ENCODE measurements around the gene CSTF2. TPM values are rescaled to one million over a fixed set of nuclear protein-coding genes. Genes with fewer than 3 reads are reported as not detected.

The CSTF2 gene
- total RNA-seq, 1 donor from 2014 or later: 15.4 TPM

DNA sequence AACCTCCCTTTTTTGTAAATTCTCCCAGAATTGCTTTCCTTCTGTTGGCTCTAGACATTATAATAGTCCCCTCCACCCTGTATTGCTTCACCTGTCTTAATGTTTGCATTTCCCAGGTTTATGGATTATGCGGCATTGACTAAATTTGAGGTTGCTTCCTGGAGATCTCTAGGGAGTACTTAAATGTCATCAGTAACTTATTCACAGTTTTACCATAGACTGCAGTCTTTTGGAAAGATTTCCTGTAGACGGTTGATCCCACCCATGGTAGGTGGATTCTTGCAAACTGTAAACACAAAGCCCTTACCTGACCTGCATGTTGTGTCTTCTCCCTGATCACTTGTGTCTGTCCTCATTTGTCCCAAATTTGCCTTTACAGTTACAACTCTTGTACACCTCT lies 60.2 kb downstream of the CSTF2 start:
- H3K27me3 Mint-ChIP-seq (ENCODE audit: low read depth): no peaks in the 10 kb centered on the region
- no peak for TF ChIP-seq CTCF (IDR thresholded peaks at IDR 0.05; ENCODE audit: unreplicated experiment)
- DNase-seq (ENCODE audit: low spot score in 2 of 2, unreplicated experiment in 2 of 2): no peak
- H3K4me1 Mint-ChIP-seq: peaks cover 6% of the 10 kb centered on the region
- peaks cover 36% of the 10 kb centered on the region for H3K9me3 Mint-ChIP-seq
- H3K36me3 Mint-ChIP-seq: no peaks in the 10 kb centered on the region
- no peak overlapping the region for H3K4me3 Mint-ChIP-seq
- no peak overlapping the region for H3K27ac Mint-ChIP-seq

DNA sequence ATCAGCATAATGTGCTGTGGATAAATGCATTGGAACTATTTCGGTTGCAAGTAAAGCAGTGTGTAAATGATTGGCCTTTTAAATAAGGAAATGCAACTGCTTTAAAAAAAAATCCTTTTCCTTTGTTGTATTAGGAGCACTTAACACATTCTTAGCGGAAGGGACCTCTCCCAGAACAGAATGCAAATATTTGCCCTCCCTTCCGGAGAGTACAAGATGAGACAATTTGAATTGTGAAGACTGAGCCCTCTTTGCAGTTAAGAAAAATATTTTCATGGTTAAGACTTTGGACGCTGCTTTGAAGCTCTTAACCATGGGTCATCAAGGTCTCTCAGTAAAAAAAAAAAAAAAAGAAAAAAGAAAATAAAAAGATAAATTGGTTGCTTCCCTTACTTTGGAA lies 63.5 kb downstream of the CSTF2 start:
- Mint-ChIP-seq H3K4me1 (peaks cover 6% of the 10 kb centered on the region), H3K27ac (no peak overlapping the region), H3K4me3 (no peak overlapping the region), H3K9me3 (peaks cover 50% of the 10 kb centered on the region), H3K27me3 (ENCODE audit: low read depth) (no peaks in the 10 kb centered on the region), H3K36me3 (no peaks in the 10 kb centered on the region)
- DNase-seq (ENCODE audit: low spot score in 2 of 2, unreplicated experiment in 2 of 2): no peak
- no peak for TF ChIP-seq CTCF (IDR thresholded peaks at IDR 0.05; ENCODE audit: unreplicated experiment)

Other genes with a start within 250 kb of the CSTF2 start
- gene TNMD, start 235.5 kb upstream of the CSTF2 start, total RNA-seq: 0.29 to 0.38 TPM in 2 of 3 replicates, not detected in the other
- gene TSPAN6, start 183.6 kb upstream of the CSTF2 start, total RNA-seq: 92.8 to 99.0 TPM (median 93.2 TPM) in 3 replicates
- 13.7 to 16.2 TPM (median 15.1 TPM) in 3 replicates for gene SRPX2, start 176.2 kb upstream of the CSTF2 start, total RNA-seq
- 1.2 TPM in 3 replicates for gene SYTL4, start 88.3 kb upstream of the CSTF2 start, total RNA-seq
- not detected in 3 replicates for gene NOX1, start 54.0 kb downstream of the CSTF2 start, total RNA-seq
- gene XKRX, start 108.5 kb downstream of the CSTF2 start, total RNA-seq: 0.90 to 1.0 TPM (median 0.96 TPM) in 3 replicates
- gene ARL13A, start 149.3 kb downstream of the CSTF2 start, total RNA-seq: not detected in 3 replicates
- gene TRMT2B, start 231.7 kb downstream of the CSTF2 start, total RNA-seq: 18.1 to 20.7 TPM (median 18.2 TPM) in 3 replicates

All from mesothelial cell of epicardium (in vitro differentiated cells).